Activated CD4-positive, alpha-beta T cell treated with anti-CD3 and anti-CD28 coated beads, Interleukin-2, amount 50 U/mL, for 4 hours (primary cell): ENCODE data around the gene CFD.
"Not testable (repeated sequence)": the region's sequence is repeated elsewhere in the genome, so short reads cannot be mapped to it uniquely, and the experiment has no call there.

Source experiments
- DNase-seq, 2 experiments: peaks; one replicate each; pipeline ENCODE4 v3.0.0-alpha.2; 2020

Gene CFD

GRCh38 chr19:825897-826644 is 33.4 kb upstream of the CFD start:
- DNase-seq: no peak

GRCh38 chr19:827314-827709 is 32.2 kb upstream of the CFD start:
- no peak for DNase-seq

GRCh38 chr19:827710-828321 is 31.6 kb upstream of the CFD start, which contains the start of gene AZU1:
Gene AZU1 (plus strand): TSS chr19:827837. CDS start chr19:827847, 10 bp downstream.
- DNase-seq: no peak

- DNase-seq: no peak
These were observed 30.2 kb upstream of the CFD start for GRCh38 chr19:829129-829758.

GRCh38 chr19:831407-832369 is 27.8 kb upstream of the CFD start:
- DNase-seq: no peak

GRCh38 chr19:834216-834615 is 25.2 kb upstream of the CFD start:
- DNase-seq: no peak

- no peak for DNase-seq
These were observed 24.2 kb upstream of the CFD start for GRCh38 chr19:835210-835810.

- no peak for DNase-seq
These were observed 18.8 kb upstream of the CFD start, which contains the start of gene PRTN3 for GRCh38 chr19:840519-841206. Gene PRTN3 (plus strand): TSS chr19:840999. CDS start chr19:841009, 10 bp downstream.

- DNase-seq: not testable (repeated sequence)
These were observed 16.7 kb upstream of the CFD start for GRCh38 chr19:842802-843179.

- no peak for DNase-seq
These were observed 16.2 kb upstream of the CFD start for GRCh38 chr19:843180-843835.

- DNase-seq: no peak
These were observed 15.5 kb upstream of the CFD start for GRCh38 chr19:843836-844545.

GRCh38 chr19:844546-844971 is 14.9 kb upstream of the CFD start:
- no peak for DNase-seq

GRCh38 chr19:845707-846521 is 13.6 kb upstream of the CFD start:
- DNase-seq: no peak

GRCh38 chr19:848386-848921 is 11.0 kb upstream of the CFD start:
- DNase-seq: no peak

GRCh38 chr19:849195-849594 is 10.3 kb upstream of the CFD start:
- DNase-seq: not testable (repeated sequence)

GRCh38 chr19:850221-850978 is 9.1 kb upstream of the CFD start:
- DNase-seq: no peak

GRCh38 chr19:850979-851335 is 8.5 kb upstream of the CFD start:
- no peak for DNase-seq
